ENCODE measurements around the gene MRPS7. TPM values are rescaled to one million over a fixed set of nuclear protein-coding genes. Genes with fewer than 3 reads are reported as not detected.

The MRPS7 gene
- total and polyA plus RNA-seq, 2 of the 8 experiments (the other 6 are each of a cell fraction or from before 2014, with no cell fraction given): 63.4 to 79.4 TPM

GRCh38 chr17:75288770-75289114 lies 27.1 kb downstream of the MRPS7 start (continued):
- TF ChIP-seq CHD7 (IDR thresholded peaks at IDR 0.05; ENCODE audit: insufficient replicate concordance, low read length): no peak
- no peak for TF ChIP-seq SIX5 (IDR thresholded peaks at IDR 0.05; ENCODE audit: low read depth, low read length)
- TF ChIP-seq MAFK (IDR thresholded peaks at IDR 0.05; ENCODE audit: low read depth, low read length): no peak
- TF ChIP-seq RXRA (IDR thresholded peaks at IDR 0.05; ENCODE audit: insufficient read depth, low read depth, low read length): no peak
- TF ChIP-seq MAX (IDR thresholded peaks at IDR 0.05): no peak
- TF ChIP-seq CHD1 (IDR thresholded peaks at IDR 0.05; ENCODE audit: low read depth, low read length): no peak
- TF ChIP-seq ATF2 (IDR thresholded peaks at IDR 0.05; ENCODE audit: low read length): no peak
- TF ChIP-seq EGR1 (IDR thresholded peaks at IDR 0.05; ENCODE audit: borderline replicate concordance, low read depth, low read length): no peak
- TF ChIP-seq ZNF274 (IDR thresholded peaks at IDR 0.05; ENCODE audit: borderline replicate concordance, extremely low read depth, low read length): no peak
- TF ChIP-seq KDM1A (IDR thresholded peaks at IDR 0.05; ENCODE audit: borderline replicate concordance, low read length): no peak
